ENCODE measurements around the gene ZBED4.

GRCh38 chr22:49873228-49873940 lies 19.7 kb downstream of the ZBED4 start:
- TF ChIP-seq CTCF (IDR thresholded peaks at IDR 0.05) (no peak), POLR2A (IDR thresholded peaks at IDR 0.05) (no peak)

Data from Peyer's patch (tissue), 4 donors.